Measurements from ENCODE around the gene C21orf91. TPM values are rescaled to one million over a fixed set of nuclear protein-coding genes. Genes with fewer than 3 reads are reported as not detected.

C21orf91 gene
- total RNA-seq, 2 experiments from 2014 or later, result 40.9 to 42.2 TPM

GRCh38 chr21:17779496-17779895, 39.7 kb downstream of the C21orf91 start:
- Histone ChIP-seq H3K4me1 (ENCODE audit: insufficient read depth, low read length) (peaks cover 56% of the 10 kb centered on the region), H3K36me3 (ENCODE audit: insufficient read depth, low read length) (no peaks in the 10 kb centered on the region), H3K27ac (ENCODE audit: low read depth in 1 of 2, low read length in 2 of 2) (peak overlapping the region in 1 of 2 donors; percentile 77), H3K9me3 (ENCODE audit: control insufficient read depth in 1 of 2, insufficient read depth in 1 of 2, low read length in 2 of 2) (no peaks in the 10 kb centered on the region), H3K27me3 (ENCODE audit: control insufficient read depth in 1 of 2, insufficient read depth in 2 of 2, low read length in 2 of 2) (no peaks in the 10 kb centered on the region), H3K4me3 (ENCODE audit: low read length) (no peak overlapping the region)
- Mint-ChIP-seq H3K36me3 (ENCODE audit: low read depth) (peaks cover 6% of the 10 kb centered on the region), H3K9me3 (no peaks in the 10 kb centered on the region), H3K4me1 (ENCODE audit: low read depth) (peaks cover 77% of the 10 kb centered on the region), H3K4me3 (no peak overlapping the region), H3K27ac (peak overlapping the region; percentile 93), H3K27me3 (no peaks in the 10 kb centered on the region)
- POLR2A ChIA-PET, result interaction anchor here (5.7 to 5.8 kb wide), 2 partner anchors 14 to 38 kb away, joined by 77 to 167 read pairs; partner anchors contain the start of gene C21orf91
- no peak for ATAC-seq (ENCODE audit: poor library complexity)
- no peak for TF ChIP-seq CTCF (IDR thresholded peaks at IDR 0.05)
- peak in 1 of 14 experiments; percentile 44 for DNase-seq
- intact Hi-C loops (cut with DNase I, micrococcal nuclease), result no loop called here
- CTCF ChIA-PET, result no interaction called here

GRCh38 chr21:17777072-17777765, 41.9 kb downstream of the C21orf91 start:
- H3K36me3 ChIP-seq (ENCODE audit: insufficient read depth, low read length), result no peaks in the 10 kb centered on the region

More at GRCh38 chr21:17777072-17777765, 41.9 kb downstream of the C21orf91 start:
- no peak for TF ChIP-seq CTCF (IDR thresholded peaks at IDR 0.05)
- H3K4me1 ChIP-seq (ENCODE audit: insufficient read depth, low read length), result peaks cover 41% of the 10 kb centered on the region
- H3K27ac ChIP-seq (ENCODE audit: low read depth in 1 of 2, low read length in 2 of 2), result no peak overlapping the region
- no peaks in the 10 kb centered on the region for H3K27me3 Mint-ChIP-seq
- ATAC-seq (ENCODE audit: poor library complexity) (no peak), DNase-seq (no peak)
- H3K27ac Mint-ChIP-seq, result peak overlapping the region; percentile 15
- CTCF ChIA-PET, result no interaction called here
- peaks cover 5% of the 10 kb centered on the region for H3K36me3 Mint-ChIP-seq (ENCODE audit: low read depth)
- H3K9me3 Mint-ChIP-seq, result no peaks in the 10 kb centered on the region
- peaks cover 56% of the 10 kb centered on the region for H3K4me1 Mint-ChIP-seq (ENCODE audit: low read depth)
- H3K9me3 ChIP-seq (ENCODE audit: control insufficient read depth in 1 of 2, insufficient read depth in 1 of 2, low read length in 2 of 2), result no peaks in the 10 kb centered on the region
- peak overlapping the region; percentile 35 for H3K4me3 Mint-ChIP-seq
- no peak overlapping the region for H3K4me3 ChIP-seq (ENCODE audit: low read length)
- no peaks in the 10 kb centered on the region for H3K27me3 ChIP-seq (ENCODE audit: control insufficient read depth in 1 of 2, insufficient read depth in 2 of 2, low read length in 2 of 2)
- intact Hi-C loops (cut with DNase I, micrococcal nuclease), result no loop called here
- POLR2A ChIA-PET, result interaction anchor here (3.0 kb wide), 1 partner anchor 42 kb away, joined by 35 read pairs; the partner anchor contains the start of gene C21orf91

All from CD4-positive, alpha-beta T cell (primary cell).